C4-2B (cell line): ENCODE data around the gene NEK11.
"Not testable (repeated sequence)": the region's sequence is repeated elsewhere in the genome, so short reads cannot be mapped to it uniquely, and the experiment has no call there.

Experiments used
- H3K27ac ChIP-seq: fragments of 450-650 bp; 2 replicates; pipeline ENCODE4 v1.5.1; 2017
- ZFX ChIP-seq: fragments of 450-650 bp; IDR thresholded peaks from 2 replicates; pipeline ENCODE4 v1.6.1; 2017
- TF ChIP-seq, protein P1 (sequence below): fragments of 450-650 bp; conservative IDR thresholded peaks from 2 replicates; pipeline ENCODE4 v1.5.1; 2017; ENCODE audit warnings: mild to moderate bottlenecking

NEK11 gene

GRCh38 chr3:131328721-131329120 is 302.0 kb downstream of the NEK11 start:
- H3K27ac ChIP-seq = no peak overlapping the region
- TF ChIP-seq, protein P1, sequence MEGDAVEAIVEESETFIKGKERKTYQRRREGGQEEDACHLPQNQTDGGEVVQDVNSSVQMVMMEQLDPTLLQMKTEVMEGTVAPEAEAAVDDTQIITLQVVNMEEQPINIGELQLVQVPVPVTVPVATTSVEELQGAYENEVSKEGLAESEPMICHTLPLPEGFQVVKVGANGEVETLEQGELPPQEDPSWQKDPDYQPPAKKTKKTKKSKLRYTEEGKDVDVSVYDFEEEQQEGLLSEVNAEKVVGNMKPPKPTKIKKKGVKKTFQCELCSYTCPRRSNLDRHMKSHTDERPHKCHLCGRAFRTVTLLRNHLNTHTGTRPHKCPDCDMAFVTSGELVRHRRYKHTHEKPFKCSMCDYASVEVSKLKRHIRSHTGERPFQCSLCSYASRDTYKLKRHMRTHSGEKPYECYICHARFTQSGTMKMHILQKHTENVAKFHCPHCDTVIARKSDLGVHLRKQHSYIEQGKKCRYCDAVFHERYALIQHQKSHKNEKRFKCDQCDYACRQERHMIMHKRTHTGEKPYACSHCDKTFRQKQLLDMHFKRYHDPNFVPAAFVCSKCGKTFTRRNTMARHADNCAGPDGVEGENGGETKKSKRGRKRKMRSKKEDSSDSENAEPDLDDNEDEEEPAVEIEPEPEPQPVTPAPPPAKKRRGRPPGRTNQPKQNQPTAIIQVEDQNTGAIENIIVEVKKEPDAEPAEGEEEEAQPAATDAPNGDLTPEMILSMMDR = no peak
- TF ChIP-seq ZFX = no peak

GRCh38 chr3:131329774-131330173 is 303.1 kb downstream of the NEK11 start:
- no peak overlapping the region for H3K27ac ChIP-seq
- no peak for TF ChIP-seq ZFX
- TF ChIP-seq, protein P1 = no peak

DNA sequence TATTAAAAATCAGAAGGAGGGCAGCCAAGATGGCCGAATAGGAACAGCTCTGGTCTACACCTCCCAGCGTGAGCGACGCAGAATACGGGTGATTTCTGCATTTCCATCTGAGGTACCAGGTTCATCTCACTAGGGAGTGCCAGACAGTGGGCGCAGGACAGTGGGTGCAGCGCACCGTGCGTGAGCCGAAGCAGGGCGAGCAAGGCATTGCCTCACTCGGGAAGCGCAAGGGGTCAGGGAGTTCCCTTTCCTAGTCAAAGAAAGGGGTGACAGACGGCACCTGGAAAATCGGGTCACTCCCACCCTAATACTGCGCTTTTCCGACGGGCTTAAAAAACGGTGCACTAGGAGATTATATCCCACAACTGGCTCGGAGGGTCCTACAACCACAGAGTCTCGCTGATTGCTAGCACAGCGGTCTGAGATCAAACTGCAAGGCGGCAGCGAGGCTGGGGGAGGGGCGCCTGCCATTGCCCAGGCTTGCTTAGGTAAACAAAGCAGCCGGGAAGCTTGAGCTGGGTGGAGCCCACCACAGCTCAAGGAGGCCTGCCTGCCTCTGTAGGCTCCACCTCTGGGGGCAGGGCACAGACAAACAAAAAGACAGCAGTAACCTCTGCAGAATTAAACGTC is 304.9 kb downstream of the NEK11 start:
- not testable (repeated sequence) for H3K27ac ChIP-seq

- TF ChIP-seq, protein P1 = no peak
- no peak for TF ChIP-seq ZFX
These were observed 312.4 kb downstream of the NEK11 start for GRCh38 chr3:131338948-131339640.

GRCh38 chr3:131341761-131342160 is 315.1 kb downstream of the NEK11 start:
- H3K27ac ChIP-seq = no peak overlapping the region
- TF ChIP-seq ZFX = no peak
- TF ChIP-seq, protein P1 = no peak

More at GRCh38 chr3:131338948-131339640, 312.4 kb downstream of the NEK11 start:
- H3K27ac ChIP-seq = no peak overlapping the region

DNA sequence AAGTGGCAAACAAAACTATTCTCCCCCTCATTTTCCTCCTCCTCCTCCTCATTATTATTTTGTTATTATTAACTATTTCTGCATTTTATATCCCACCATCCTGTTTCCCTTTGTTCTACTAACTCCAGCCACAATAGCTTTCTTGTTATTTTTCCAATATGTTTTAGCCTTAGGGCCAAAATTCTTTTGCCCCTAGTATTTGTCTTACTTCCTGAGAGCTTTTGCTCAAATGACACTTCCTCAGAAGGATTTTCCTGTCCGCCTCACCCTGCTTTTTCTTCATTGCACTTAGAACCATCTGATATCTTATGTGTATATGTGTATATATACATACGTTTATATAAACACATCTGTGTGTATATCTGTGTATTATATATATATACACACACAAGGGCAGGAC is 322.2 kb downstream of the NEK11 start:
- H3K27ac ChIP-seq = no peak overlapping the region
- TF ChIP-seq, protein P1 = no peak
- TF ChIP-seq ZFX = no peak

GRCh38 chr3:131349454-131349853 is 322.8 kb downstream of the NEK11 start:
- TF ChIP-seq, protein P1 = no peak
- no peak for TF ChIP-seq ZFX
- no peak overlapping the region for H3K27ac ChIP-seq

DNA sequence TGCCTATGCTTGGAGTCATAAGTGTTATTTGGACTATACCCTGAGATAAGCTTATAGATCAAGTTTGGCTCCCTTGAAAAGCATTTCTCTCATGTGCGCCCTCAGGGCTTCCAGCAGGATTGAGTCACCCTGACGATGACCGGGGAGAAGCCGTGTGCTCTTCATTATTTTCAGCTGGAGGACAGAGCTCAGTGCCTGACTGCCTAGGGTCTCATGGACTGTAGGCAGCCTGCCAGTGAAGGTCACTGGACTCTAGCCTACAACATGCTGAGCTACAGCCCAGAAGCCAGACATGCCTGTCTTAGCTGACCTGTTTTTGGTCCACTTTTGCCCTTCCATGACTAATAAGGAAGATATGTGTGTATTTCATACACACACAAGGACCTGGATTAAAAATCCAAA is 323.3 kb downstream of the NEK11 start:
- H3K27ac ChIP-seq = no peak overlapping the region
- TF ChIP-seq, protein P1 = no peak
- no peak for TF ChIP-seq ZFX
